WTC11 (cell line): Measurements from ENCODE around the gene GNAS-AS1. TPM values are rescaled to one million over a fixed set of nuclear protein-coding genes. Genes with fewer than 3 reads are reported as not detected.

Experiments
- ATAC-seq: fragments of 200-7000 bp; cut with Tn5 transposase; 2 replicates; pipeline ENCODE4 v1.10.0; 2021; ENCODE audit warnings: mild to moderate bottlenecking, moderate library complexity
- CTCF ChIA-PET: fragments of 300-600 bp; sonication (Branson Sonifier 250); formaldehyde crosslinking; loops from one replicate; lab custom pipeline; 2021; ENCODE audit warnings: antibody characterized with exemption; lab: Charles Lee
- POLR2A ChIA-PET: fragments of 350-600 bp; sonication (Branson Sonifier 250); formaldehyde crosslinking; loops from one replicate; lab custom pipeline; 2021; ENCODE audit warnings: antibody characterized with exemption; lab: Charles Lee
- DNase-seq: peaks from one replicate; pipeline ENCODE4 v3.0.0; 2021; ENCODE audit warnings: low spot score
- H3K27ac Mint-ChIP-seq: 2 replicates; pipeline ENCODE4 v1.8.0; 2021; ENCODE audit warnings: mixed read lengths
- H3K27me3 Mint-ChIP-seq: 2 replicates; pipeline ENCODE4 v1.8.0; 2021; ENCODE audit warnings: low read depth, mild to moderate bottlenecking, moderate library complexity, mixed read lengths
- H3K36me3 Mint-ChIP-seq: 2 replicates; pipeline ENCODE4 v1.8.0; 2021; ENCODE audit warnings: mixed read lengths
- H3K4me1 Mint-ChIP-seq: 2 replicates; pipeline ENCODE4 v1.8.0; 2022; ENCODE audit warnings: mixed read lengths
- H3K4me3 Mint-ChIP-seq: 2 replicates; pipeline ENCODE4 v1.8.0; 2021; ENCODE audit warnings: mild to moderate bottlenecking, moderate library complexity, mixed read lengths
- H3K9me3 Mint-ChIP-seq: 2 replicates; pipeline ENCODE4 v1.8.0; 2021; ENCODE audit warnings: mixed read lengths
- ARID4B ChIP-seq: sonication (generic); formaldehyde crosslinking; IDR thresholded peaks from 2 replicates; pipeline ENCODE4 v1.8.0; 2023; ENCODE audit warnings: missing genetic modification reagents, mild to moderate bottlenecking, borderline replicate concordance
- CREB1 ChIP-seq: sonication (generic); formaldehyde crosslinking; IDR thresholded peaks from 2 replicates; pipeline ENCODE4 v1.8.0; 2023; ENCODE audit warnings: mild to moderate bottlenecking, missing genetic modification reagents
- E2F5 ChIP-seq: sonication (generic); formaldehyde crosslinking; IDR thresholded peaks from 2 replicates; pipeline ENCODE4 v1.8.1; 2022; ENCODE audit warnings: mild to moderate bottlenecking, moderate library complexity, missing genetic modification reagents
- ETV6 ChIP-seq: sonication (generic); formaldehyde crosslinking; IDR thresholded peaks from 2 replicates; pipeline ENCODE4 v1.8.1; 2022; ENCODE audit warnings: mild to moderate bottlenecking, missing genetic modification reagents
- GRHL2 ChIP-seq: fragments of 250-450 bp; sonication (Bioruptor Pico); IDR thresholded peaks from 2 replicates; pipeline ENCODE4 v1.8.0; 2022; ENCODE audit warnings: mild to moderate bottlenecking, moderate library complexity; ENCODE audit not compliant: insufficient replicate concordance, severe bottlenecking
- MXD4 ChIP-seq: fragments of 250-450 bp; sonication (Bioruptor Pico); IDR thresholded peaks from 2 replicates; pipeline ENCODE4 v1.8.0; 2021; ENCODE audit warnings: mild to moderate bottlenecking, moderate library complexity, borderline replicate concordance
- RELA ChIP-seq: sonication (generic); formaldehyde crosslinking; IDR thresholded peaks from 2 replicates; pipeline ENCODE4 v1.8.1; 2022; ENCODE audit warnings: missing genetic modification reagents, mild to moderate bottlenecking, borderline replicate concordance
- TP53 ChIP-seq: sonication (generic); formaldehyde crosslinking; IDR thresholded peaks from 2 replicates; pipeline ENCODE4 v1.8.1; 2023; ENCODE audit warnings: mild to moderate bottlenecking, missing genetic modification reagents
- ZNF138 ChIP-seq: sonication (generic); formaldehyde crosslinking; conservative IDR thresholded peaks from 2 replicates; pipeline ENCODE4 v1.8.1; 2022; ENCODE audit warnings: mild to moderate bottlenecking, moderate library complexity, missing genetic modification reagents
- ZNF219 ChIP-seq: sonication (generic); formaldehyde crosslinking; IDR thresholded peaks from 2 replicates; pipeline ENCODE4 v1.8.0; 2023; ENCODE audit warnings: missing genetic modification reagents, mild to moderate bottlenecking, borderline replicate concordance
- ZNF317 ChIP-seq: sonication (generic); formaldehyde crosslinking; IDR thresholded peaks from 2 replicates; pipeline ENCODE4 v1.8.1; 2023; ENCODE audit warnings: low read depth, mild to moderate bottlenecking, moderate library complexity, missing genetic modification reagents, borderline replicate concordance
- ZNF396 ChIP-seq: fragments of 250-450 bp; sonication (Bioruptor Pico); IDR thresholded peaks from 2 replicates; pipeline ENCODE4 v1.8.0; 2021; ENCODE audit warnings: mild to moderate bottlenecking, moderate library complexity, borderline replicate concordance
- total RNA-seq: library from RNA; stranded (reverse); gene quantifications from 3 replicates; pipeline ENCODE4 v1.2.3, GENCODE V29; 2021
- TF ChIP-seq, protein P1 (sequence below): sonication (generic); formaldehyde crosslinking; IDR thresholded peaks from 2 replicates; pipeline ENCODE4 v1.8.1; 2022; ENCODE audit warnings: low read depth, missing genetic modification reagents, borderline replicate concordance
- TF ChIP-seq, protein P2 (sequence below): sonication (generic); formaldehyde crosslinking; IDR thresholded peaks from 2 replicates; pipeline ENCODE4 v1.8.1; 2022; ENCODE audit warnings: low read depth, mild to moderate bottlenecking, moderate library complexity, missing genetic modification reagents, borderline replicate concordance
- TF ChIP-seq, protein P3 (sequence below): sonication (generic); formaldehyde crosslinking; IDR thresholded peaks from 2 replicates; pipeline ENCODE4 v1.8.1; 2023; ENCODE audit warnings: mild to moderate bottlenecking, missing genetic modification reagents, moderate library complexity

GNAS-AS1 gene
- total RNA-seq, 1 experiment from 2014 or later = 12.2 TPM

DNA sequence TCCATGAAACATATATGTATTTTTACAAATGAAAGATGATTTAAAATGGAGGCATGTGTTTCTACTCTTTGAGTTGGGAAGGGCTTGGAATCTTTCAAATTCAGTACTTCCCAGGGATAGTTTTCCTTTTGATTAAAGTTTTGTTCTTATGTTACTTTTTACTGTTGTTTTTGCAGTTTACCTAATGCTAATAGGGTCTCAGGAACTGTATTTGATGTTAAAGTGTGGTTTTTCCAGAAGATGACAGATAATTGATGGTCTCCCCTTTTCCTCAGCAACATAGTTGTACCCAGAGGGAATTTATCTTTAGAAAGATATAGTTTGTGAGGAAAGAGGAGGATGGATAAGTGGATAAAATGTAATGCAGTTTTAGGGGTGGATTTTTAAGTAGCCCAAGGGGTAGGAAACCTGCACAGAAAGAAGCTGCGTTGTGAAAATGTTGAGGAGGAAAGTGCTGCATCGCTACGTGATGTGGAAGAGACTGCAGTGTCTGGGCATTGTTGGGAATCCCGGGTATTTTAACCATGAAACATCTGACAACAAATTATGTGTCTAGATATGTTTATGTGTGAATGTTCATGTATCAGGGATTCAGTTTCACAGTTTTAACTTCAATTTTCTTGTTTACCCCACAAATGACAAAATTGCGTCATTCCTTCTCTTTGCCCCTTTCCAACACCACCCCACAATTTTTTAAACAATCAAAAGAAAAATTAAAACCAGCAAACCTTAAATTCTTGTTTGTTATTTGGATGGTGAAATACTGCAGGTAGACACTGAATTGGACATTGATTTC lies 44.1 kb upstream of the GNAS-AS1 start (continued):
- TF ChIP-seq E2F5 (CRISPR knock-in tag) (no peak), ZNF138 (CRISPR knock-in tag) (no peak), ZNF219 (CRISPR knock-in tag) (no peak), ZNF396 (no peak), MXD4 (CRISPR knock-in tag) (no peak), ZNF317 (CRISPR knock-in tag) (no peak)
- TF ChIP-seq, all 79 proteins: peak for 0

DNA sequence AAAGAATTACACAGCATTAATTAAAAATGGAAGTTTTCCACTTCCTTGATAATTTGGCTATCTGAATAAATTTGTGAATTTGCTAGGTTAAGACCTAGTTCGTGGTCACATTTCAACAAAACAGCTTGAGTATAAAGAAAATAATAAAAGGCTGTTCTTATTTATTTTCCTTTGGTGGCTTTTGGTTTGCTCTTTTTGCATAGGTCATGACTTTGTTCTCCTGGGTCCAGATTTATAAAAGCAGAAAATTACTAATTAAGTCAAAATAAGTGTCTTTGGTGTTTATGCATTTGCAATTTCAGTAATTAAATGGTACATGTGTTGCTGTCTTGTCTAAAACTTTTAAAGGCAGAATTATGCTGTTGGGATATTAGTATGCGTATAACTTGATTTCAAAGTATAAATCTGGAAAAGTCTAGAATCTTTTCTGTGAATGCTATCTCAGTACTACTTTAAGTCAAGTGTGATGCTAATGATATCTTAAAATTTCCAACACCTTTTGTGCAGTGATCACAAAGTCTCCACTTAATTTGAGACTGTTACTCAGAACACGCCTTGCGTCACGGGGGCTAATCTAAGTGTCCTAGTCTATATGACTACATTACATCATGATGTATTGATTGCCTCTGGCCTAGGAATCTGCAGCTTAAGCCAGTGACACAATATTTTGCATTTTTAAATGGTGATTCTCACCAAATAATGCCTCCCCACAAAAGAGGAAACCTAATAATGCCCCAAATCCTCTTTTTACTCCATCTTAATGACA lies 42.8 kb upstream of the GNAS-AS1 start:
- H3K4me3 Mint-ChIP-seq = peak overlapping the region; percentile 94
- peak overlapping the region; percentile 58 for H3K27ac Mint-ChIP-seq
- H3K36me3 Mint-ChIP-seq = peaks cover 19% of the 10 kb centered on the region

More for the DNA sequence above, 42.8 kb upstream of the GNAS-AS1 start:
- no peak for ATAC-seq
- peaks cover 56% of the 10 kb centered on the region for H3K4me1 Mint-ChIP-seq
- POLR2A ChIA-PET = no interaction called here
- no peak for TF ChIP-seq ARID4B (CRISPR knock-in tag)
- TF ChIP-seq RELA = no peak
- TF ChIP-seq GRHL2 = no peak
- TF ChIP-seq, protein P1, sequence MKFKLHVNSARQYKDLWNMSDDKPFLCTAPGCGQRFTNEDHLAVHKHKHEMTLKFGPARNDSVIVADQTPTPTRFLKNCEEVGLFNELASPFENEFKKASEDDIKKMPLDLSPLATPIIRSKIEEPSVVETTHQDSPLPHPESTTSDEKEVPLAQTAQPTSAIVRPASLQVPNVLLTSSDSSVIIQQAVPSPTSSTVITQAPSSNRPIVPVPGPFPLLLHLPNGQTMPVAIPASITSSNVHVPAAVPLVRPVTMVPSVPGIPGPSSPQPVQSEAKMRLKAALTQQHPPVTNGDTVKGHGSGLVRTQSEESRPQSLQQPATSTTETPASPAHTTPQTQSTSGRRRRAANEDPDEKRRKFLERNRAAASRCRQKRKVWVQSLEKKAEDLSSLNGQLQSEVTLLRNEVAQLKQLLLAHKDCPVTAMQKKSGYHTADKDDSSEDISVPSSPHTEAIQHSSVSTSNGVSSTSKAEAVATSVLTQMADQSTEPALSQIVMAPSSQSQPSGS (CRISPR knock-in tag) = no peak
- TF ChIP-seq TP53 (CRISPR knock-in tag) = no peak
- no peak for TF ChIP-seq ETV6 (CRISPR knock-in tag)
- TF ChIP-seq, protein P2, sequence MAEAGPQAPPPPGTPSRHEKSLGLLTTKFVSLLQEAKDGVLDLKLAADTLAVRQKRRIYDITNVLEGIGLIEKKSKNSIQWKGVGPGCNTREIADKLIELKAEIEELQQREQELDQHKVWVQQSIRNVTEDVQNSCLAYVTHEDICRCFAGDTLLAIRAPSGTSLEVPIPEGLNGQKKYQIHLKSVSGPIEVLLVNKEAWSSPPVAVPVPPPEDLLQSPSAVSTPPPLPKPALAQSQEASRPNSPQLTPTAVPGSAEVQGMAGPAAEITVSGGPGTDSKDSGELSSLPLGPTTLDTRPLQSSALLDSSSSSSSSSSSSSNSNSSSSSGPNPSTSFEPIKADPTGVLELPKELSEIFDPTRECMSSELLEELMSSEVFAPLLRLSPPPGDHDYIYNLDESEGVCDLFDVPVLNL = no peak
- TF ChIP-seq ZNF317 (CRISPR knock-in tag) = no peak
- no peak for TF ChIP-seq CREB1 (CRISPR knock-in tag)
- TF ChIP-seq, protein P3, sequence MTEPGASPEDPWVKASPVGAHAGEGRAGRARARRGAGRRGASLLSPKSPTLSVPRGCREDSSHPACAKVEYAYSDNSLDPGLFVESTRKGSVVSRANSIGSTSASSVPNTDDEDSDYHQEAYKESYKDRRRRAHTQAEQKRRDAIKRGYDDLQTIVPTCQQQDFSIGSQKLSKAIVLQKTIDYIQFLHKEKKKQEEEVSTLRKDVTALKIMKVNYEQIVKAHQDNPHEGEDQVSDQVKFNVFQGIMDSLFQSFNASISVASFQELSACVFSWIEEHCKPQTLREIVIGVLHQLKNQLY (CRISPR knock-in tag) = no peak
- TF ChIP-seq, all 79 proteins: peak for 0
- CTCF ChIA-PET = no interaction called here
- H3K27me3 Mint-ChIP-seq = no peaks in the 10 kb centered on the region
- H3K9me3 Mint-ChIP-seq = no peaks in the 10 kb centered on the region
- DNase-seq = no peak
